ENCODE measurements around the gene CYB5R3.

Gene CYB5R3

GRCh38 chr22:42685941-42686653 lies 36.9 kb upstream of the CYB5R3 start:
- no peak overlapping the region for H3K4me3 ChIP-seq (replicated peaks; ENCODE audit: insufficient read depth, low read length)
- DNase-seq (ENCODE audit: low read depth in 1 of 2, low spot score in 1 of 2), result no peak
- no peak overlapping the region for H3K27ac ChIP-seq (replicated peaks)
- no peak for TF ChIP-seq REST (IDR thresholded peaks at IDR 0.05; ENCODE audit: insufficient replicate concordance, low read depth)
- no peak for TF ChIP-seq GABPA (IDR thresholded peaks at IDR 0.05; ENCODE audit: low read depth)
- TF ChIP-seq CTCF (IDR thresholded peaks at IDR 0.05; ENCODE audit: insufficient read depth, low read length), result no peak
- no peak for TF ChIP-seq POLR2AphosphoS5 (IDR thresholded peaks at IDR 0.05; ENCODE audit: low read depth)
- no peak for TF ChIP-seq SPI1 (IDR thresholded peaks at IDR 0.05; ENCODE audit: borderline replicate concordance, low read depth)
- H3K27me3 ChIP-seq (ENCODE audit: insufficient read depth, poor library complexity, severe bottlenecking), result no peaks in the 10 kb centered on the region

GRCh38 chr22:42684462-42685195 lies 35.4 kb upstream of the CYB5R3 start:
- Histone ChIP-seq H3K4me3 (replicated peaks; ENCODE audit: insufficient read depth, low read length) (no peak overlapping the region), H3K27ac (replicated peaks) (no peak overlapping the region), H3K27me3 (ENCODE audit: insufficient read depth, poor library complexity, severe bottlenecking) (no peaks in the 10 kb centered on the region)
- no peak for TF ChIP-seq POLR2AphosphoS5 (IDR thresholded peaks at IDR 0.05; ENCODE audit: low read depth)
- no peak for TF ChIP-seq SPI1 (IDR thresholded peaks at IDR 0.05; ENCODE audit: borderline replicate concordance, low read depth)
- no peak for DNase-seq (ENCODE audit: low read depth in 1 of 2, low spot score in 1 of 2)

GRCh38 chr22:42683578-42684283 lies 34.5 kb upstream of the CYB5R3 start:
- H3K27me3 ChIP-seq (ENCODE audit: insufficient read depth, poor library complexity, severe bottlenecking), result no peaks in the 10 kb centered on the region
- no peak for TF ChIP-seq SPI1 (IDR thresholded peaks at IDR 0.05; ENCODE audit: borderline replicate concordance, low read depth)
- no peak for TF ChIP-seq GABPA (IDR thresholded peaks at IDR 0.05; ENCODE audit: low read depth)
- TF ChIP-seq REST (IDR thresholded peaks at IDR 0.05; ENCODE audit: insufficient replicate concordance, low read depth), result no peak
- TF ChIP-seq POLR2AphosphoS5 (IDR thresholded peaks at IDR 0.05; ENCODE audit: low read depth), result no peak
- TF ChIP-seq CTCF (IDR thresholded peaks at IDR 0.05; ENCODE audit: insufficient read depth, low read length), result no peak
- no peak for DNase-seq (ENCODE audit: low read depth in 1 of 2, low spot score in 1 of 2)
- H3K27ac ChIP-seq (replicated peaks), result no peak overlapping the region
- no peak overlapping the region for H3K4me3 ChIP-seq (replicated peaks; ENCODE audit: insufficient read depth, low read length)
